ENCODE results near the gene PRICKLE2.

The PRICKLE2 gene

GRCh38 chr3:64067506-64068346 is 157.5 kb downstream of the PRICKLE2 start:
- DNase-seq: no peak

- no peak for DNase-seq
Observed at GRCh38 chr3:64064804-64065203, 160.5 kb downstream of the PRICKLE2 start.

- DNase-seq: no peak
Observed at GRCh38 chr3:64063983-64064438, 161.3 kb downstream of the PRICKLE2 start.

- no peak for DNase-seq
Observed at GRCh38 chr3:64063207-64063982, 161.9 kb downstream of the PRICKLE2 start.

GRCh38 chr3:64061628-64062027 is 163.6 kb downstream of the PRICKLE2 start:
- no peak for DNase-seq

- DNase-seq: no peak
Observed at GRCh38 chr3:64059484-64060175, 165.6 kb downstream of the PRICKLE2 start.

- no peak for DNase-seq
Observed at GRCh38 chr3:64058566-64058965, 166.7 kb downstream of the PRICKLE2 start.

GRCh38 chr3:64057231-64057630 is 168.0 kb downstream of the PRICKLE2 start:
- no peak for DNase-seq

GRCh38 chr3:64056606-64057180 is 168.6 kb downstream of the PRICKLE2 start:
- DNase-seq: no peak

- no peak for DNase-seq
Observed at GRCh38 chr3:64055076-64055475, 170.2 kb downstream of the PRICKLE2 start.

GRCh38 chr3:64054488-64054887 is 170.8 kb downstream of the PRICKLE2 start:
- no peak for DNase-seq

GRCh38 chr3:64053581-64053980 is 171.7 kb downstream of the PRICKLE2 start:
- DNase-seq: no peak

- DNase-seq: no peak
Observed at GRCh38 chr3:64053117-64053516, 172.1 kb downstream of the PRICKLE2 start.

GRCh38 chr3:64049832-64050231 is 175.4 kb downstream of the PRICKLE2 start:
- no peak for DNase-seq

GRCh38 chr3:64049136-64049535 is 176.1 kb downstream of the PRICKLE2 start:
- DNase-seq: no peak

GRCh38 chr3:64048631-64049061 is 176.6 kb downstream of the PRICKLE2 start:
- no peak for DNase-seq

GRCh38 chr3:64047787-64048186 is 177.5 kb downstream of the PRICKLE2 start:
- DNase-seq: no peak

- DNase-seq: no peak
Observed at GRCh38 chr3:64046996-64047594, 178.2 kb downstream of the PRICKLE2 start.

- DNase-seq: no peak
Observed at GRCh38 chr3:64046592-64046991, 178.7 kb downstream of the PRICKLE2 start.

- no peak for DNase-seq
Observed at GRCh38 chr3:64042952-64043351, 182.3 kb downstream of the PRICKLE2 start.

All from KG1 (cell line).